KOPT-K1 (cell line): Measurements from ENCODE around the gene ZNF785.
"Not testable (repeated sequence)": the region's sequence is repeated elsewhere in the genome, so short reads cannot be mapped to it uniquely, and the experiment has no call there.

Experiments
- H3K27ac ChIP-seq: fragments of 200-600 bp; sonication (generic); 2 replicates; pipeline ENCODE4 v1.5.1; 2016; ENCODE audit warnings: antibody characterized with exemption, mild to moderate bottlenecking, low read depth, low read length; ENCODE audit not compliant: poor library complexity, severe bottlenecking
- H3K36me3 ChIP-seq: fragments of 200-600 bp; sonication (generic); 2 replicates; pipeline ENCODE4 v1.5.1; 2017; ENCODE audit warnings: antibody characterized with exemption, mild to moderate bottlenecking, low read length, moderate library complexity; ENCODE audit not compliant: insufficient read depth
- H3K9me3 ChIP-seq: fragments of 200-600 bp; sonication (generic); 2 replicates; pipeline ENCODE4 v1.5.1; 2017; ENCODE audit warnings: antibody characterized with exemption, low read length, mild to moderate bottlenecking; ENCODE audit not compliant: insufficient read depth, poor library complexity, severe bottlenecking

ZNF785 gene

DNA sequence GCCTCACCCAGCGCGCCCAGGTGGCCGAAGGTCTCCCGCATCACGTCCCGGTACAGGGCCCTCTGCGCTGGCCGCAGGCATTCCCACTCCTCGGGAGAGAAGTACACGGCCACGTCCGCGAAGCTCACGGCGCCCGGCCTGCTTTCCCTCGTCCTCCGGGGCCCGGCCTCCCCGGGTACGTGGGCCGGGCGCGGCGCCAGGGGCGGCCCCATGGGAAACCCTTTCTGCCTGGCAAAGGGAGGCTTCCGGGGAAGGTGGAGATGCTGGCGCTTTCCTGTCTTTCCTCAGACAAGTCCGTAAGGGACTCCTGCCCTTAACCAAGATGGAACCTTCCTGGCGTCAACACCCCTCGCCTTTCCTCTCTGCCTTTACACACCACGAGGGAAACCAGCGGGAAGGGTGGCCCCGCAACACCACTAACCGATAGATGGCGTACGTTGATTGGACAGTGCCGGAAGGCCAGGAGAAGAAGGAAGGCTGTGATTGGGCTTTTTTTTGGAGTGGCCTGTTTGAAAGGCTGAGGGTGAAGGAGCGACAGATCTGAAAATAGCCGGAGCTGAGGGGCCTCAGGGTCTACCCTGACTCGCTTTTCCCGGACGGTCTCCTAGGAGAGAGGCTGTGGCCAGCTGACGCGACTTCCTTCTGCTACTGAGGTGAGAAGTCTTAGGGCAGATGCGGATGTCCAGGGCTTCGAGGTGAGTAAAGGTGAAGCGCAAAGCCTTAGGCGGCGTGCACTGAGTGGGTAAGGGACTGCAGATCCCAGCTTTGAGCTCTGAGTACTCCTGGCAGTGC lies at the start of gene ZNF785:
TSS of gene ZNF785 (minus strand) at position 298 of the 792 bp plus-strand sequence. CDS start at position 212, 86 bp downstream.
- no peaks in the 10 kb centered on the region for H3K9me3 ChIP-seq
- H3K27ac ChIP-seq, result peak within 1 kb of the TSS; percentile 88
- H3K36me3 ChIP-seq, result peaks cover 47% of the 10 kb centered on the region

DNA sequence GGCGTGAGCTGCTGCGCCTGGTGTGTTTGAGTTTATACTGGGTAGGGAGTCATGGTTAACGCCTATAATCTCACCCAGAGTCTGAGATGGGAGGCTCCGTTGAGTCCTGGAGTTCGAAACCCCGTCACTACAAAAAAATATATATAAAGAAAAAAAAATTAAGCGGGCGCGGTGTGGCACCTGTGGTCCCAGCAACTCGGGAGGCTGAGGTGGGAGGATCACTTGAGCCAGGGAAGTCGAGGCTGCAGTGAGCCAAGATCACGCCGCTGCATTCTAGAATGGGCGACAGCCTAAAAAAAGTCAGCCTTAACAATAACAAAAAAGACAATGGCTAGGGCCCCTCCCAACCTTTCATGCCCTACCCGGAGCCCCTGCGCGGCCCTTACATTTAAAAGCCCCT lies 48.0 kb upstream of the ZNF785 start:
- Histone ChIP-seq H3K27ac (peak overlapping the region; percentile 83), H3K9me3 (no peaks in the 10 kb centered on the region), H3K36me3 (no peaks in the 10 kb centered on the region)

DNA sequence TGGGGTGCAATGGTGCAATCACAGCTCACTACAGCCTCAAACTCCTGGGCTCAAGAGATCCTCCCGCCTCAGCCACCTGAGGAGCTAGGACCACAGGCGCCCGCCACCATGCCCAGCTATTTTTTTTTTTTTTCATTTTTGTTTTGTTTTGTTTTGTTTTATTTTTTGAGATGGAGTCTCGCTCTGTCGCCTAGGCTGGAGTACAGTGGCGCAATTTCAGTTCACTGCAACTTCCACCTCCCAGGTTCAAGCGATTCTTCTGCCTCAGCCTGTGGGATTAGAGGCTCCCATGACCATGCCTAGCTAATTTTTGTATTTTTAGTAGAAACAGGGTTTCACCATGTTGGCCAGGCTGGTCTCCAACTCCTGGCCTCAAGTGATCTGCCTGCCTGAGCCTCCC lies 47.0 kb upstream of the ZNF785 start:
- H3K36me3 ChIP-seq, H3K27ac ChIP-seq, H3K9me3 ChIP-seq: not testable (repeated sequence)

DNA sequence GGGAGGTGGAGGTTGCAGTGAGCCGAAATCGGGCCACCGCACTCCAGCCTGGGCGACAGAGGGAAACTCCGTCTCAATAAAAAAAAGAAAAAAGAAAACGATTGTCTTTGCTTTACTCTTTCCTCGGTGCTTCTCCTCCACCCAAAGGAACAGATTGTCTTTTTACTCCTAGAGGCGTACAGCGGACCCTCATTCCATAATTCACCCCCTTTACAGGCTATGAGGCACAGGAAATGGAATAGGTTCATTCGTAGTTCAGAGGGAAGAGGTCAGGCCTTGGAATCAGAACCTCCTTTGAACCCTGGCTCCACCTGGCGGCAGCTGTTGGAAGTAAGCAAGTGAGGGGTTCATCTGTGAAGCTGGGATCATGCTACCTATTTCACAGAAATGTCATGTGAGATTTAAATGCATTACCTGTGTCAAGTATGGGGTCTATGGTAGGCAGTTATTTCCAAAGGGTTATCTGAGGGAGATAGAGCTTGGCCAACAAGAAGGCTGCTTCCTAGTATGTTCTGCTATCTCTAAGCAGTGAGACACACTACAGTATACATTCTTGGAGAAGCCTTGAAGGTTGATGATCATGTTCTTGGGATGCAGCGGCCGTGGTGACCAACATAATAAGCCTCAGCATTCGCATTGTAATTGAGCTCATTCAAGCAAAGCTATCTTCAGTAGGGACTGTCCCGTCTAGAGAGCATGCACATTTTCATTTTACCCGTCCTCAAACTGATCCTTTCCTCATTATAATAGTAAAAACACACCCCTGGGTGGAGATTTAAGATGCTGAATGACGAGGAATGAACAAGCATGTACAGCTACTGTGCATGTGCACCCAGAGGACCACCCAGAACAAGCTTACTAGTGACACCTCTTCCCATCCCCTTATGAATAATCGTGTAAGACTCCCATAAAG lies 43.4 kb upstream of the ZNF785 start:
- H3K9me3 ChIP-seq, result peaks cover 5% of the 10 kb centered on the region
- H3K36me3 ChIP-seq, result no peaks in the 10 kb centered on the region
- no peak overlapping the region for H3K27ac ChIP-seq

DNA sequence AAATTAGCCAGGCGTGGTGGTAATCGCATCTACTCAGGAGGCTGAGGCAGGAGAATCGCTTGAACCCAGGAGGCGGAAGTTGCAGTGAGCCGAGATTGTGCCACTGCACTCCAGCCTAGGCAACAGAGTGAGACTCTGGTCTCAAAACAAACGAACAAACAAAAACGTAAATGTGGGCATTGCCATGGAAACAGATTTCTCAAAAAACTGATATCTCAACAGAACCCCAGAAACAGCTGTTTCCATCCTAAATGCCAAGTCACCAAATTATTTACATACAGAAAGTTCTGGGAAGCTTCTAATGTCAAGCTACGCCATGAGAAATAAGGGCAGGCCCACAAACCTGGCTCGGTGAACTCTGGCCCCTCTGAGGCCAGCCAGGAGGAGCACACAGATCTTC lies 40.7 kb upstream of the ZNF785 start:
- Histone ChIP-seq H3K36me3 (no peaks in the 10 kb centered on the region), H3K27ac (no peak overlapping the region), H3K9me3 (peaks cover 11% of the 10 kb centered on the region)

DNA sequence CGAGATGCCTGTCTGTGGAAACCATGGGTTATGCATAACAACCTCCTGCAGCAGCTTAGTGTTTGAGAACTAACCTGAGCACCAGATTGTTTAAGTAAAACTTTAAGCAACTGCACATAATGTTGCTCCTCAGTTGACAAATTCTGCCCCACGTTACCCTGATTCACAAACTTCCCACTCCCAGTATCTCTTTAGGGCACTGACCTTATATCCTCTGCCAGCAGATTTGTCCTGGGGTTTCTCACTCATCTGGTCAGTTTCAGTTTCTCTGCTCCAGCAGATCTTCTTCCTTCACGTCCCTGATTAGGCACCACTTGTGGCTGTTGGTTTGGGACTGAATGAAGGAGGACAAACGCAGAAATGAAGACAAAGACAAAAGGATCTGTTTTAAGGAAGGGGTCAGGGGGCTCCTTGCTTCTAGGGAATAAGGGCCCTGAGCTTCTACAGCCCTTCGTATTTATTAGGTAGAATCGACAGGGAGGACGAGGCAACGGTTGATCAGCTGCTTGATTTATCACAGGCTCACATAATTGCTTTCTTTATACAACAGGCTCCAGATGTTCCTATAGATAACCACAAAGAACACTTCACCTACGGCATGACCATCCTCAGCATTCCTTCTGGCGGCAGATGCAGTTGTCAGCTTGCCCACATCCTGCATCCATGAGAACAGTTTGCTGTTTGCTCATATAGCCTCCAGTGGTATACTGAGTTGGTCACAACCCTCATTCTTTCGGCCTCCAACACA lies 38.2 kb upstream of the ZNF785 start:
- H3K9me3 ChIP-seq, result peaks cover 17% of the 10 kb centered on the region
- H3K27ac ChIP-seq, result no peak overlapping the region
- no peaks in the 10 kb centered on the region for H3K36me3 ChIP-seq

DNA sequence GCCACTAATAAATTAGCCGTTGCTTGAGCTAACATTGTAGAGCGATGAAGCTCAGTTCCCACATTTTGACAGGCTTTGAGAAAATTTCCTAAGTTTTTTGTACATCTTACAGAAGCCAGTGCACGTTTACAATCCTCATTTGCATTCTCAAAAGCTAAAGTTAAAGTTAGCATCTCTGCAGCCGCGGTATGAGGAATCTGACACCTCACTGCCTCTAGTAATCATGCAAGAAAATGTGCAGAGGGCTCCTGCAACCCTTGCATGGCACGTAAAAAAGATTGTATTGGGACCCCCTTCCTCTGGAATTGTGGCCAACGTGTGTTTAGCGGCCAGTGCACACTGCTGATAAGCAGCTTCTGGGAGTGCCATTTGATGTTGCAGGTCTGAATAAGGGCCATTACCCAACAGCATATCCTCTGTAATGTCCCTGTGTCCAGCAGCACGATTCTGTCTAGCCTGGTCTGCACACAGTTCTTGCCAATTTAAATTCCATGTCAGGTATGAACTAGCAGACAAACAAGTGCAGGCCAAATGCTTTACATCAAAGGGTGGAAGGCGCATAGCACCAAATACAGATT lies 37.0 kb upstream of the ZNF785 start:
- Histone ChIP-seq H3K36me3 (no peaks in the 10 kb centered on the region), H3K27ac (no peak overlapping the region), H3K9me3 (peaks cover 24% of the 10 kb centered on the region)

DNA sequence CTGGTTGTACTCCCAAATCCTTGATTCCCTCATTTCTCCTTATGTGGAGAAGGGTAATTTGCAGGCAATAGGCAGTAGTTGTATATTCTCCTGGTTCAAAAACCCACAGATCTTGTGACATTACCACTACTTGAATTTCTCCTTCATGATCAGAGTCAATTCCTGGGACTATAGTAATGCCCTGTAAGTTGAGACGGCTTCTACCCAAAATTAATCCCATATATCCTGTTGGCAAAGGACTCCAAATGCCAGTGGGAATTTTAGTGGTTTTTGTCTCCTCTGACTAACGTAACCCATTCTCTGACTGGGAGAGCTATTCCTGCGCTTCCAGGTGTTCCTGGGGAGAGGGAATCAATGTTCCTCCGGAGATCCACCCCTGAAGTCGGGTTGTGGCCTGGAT lies 36.3 kb upstream of the ZNF785 start:
- Histone ChIP-seq H3K27ac (no peak overlapping the region), H3K36me3 (no peaks in the 10 kb centered on the region), H3K9me3 (peaks cover 24% of the 10 kb centered on the region)

DNA sequence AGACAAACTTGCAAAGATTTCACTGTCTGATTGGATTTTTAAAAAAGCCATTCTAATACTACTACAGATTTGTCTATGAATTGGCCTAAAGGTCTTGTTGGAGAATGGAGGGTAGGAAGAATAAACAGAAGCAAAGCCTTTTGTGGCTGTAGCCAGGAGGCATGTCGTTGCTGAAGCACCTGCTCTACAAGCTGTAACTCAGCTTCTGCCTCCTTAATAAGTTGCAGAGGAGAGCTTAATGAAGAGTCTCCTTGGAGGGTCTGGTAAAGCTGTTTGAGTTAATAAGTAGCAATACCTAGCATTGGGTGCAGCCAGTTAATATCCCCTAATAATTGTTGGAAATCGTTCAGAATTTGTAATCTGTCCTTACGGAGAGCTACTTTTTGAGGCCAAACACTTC lies 34.7 kb upstream of the ZNF785 start:
- Histone ChIP-seq H3K9me3 (peaks cover 27% of the 10 kb centered on the region), H3K36me3 (no peaks in the 10 kb centered on the region), H3K27ac (no peak overlapping the region)

DNA sequence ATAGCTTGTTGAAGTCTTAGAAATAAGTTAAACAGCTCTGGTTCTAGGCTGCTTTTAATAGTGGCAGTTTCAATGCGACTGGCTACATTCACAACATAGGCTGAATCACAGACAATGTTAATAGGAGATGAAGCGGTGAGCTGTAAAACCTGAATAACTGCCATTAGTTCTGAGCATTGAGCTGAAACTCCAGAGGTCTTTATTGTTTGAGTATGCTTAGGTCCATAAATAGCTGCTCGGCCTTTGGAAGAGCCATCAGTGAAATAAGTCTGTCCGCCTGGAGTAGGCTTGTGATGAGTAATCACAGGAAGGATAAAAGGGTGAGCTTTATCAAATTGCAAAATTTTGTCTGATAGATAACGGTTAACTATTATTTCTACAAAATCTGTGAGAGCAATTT lies 34.1 kb upstream of the ZNF785 start:
- no peak overlapping the region for H3K27ac ChIP-seq
- peaks cover 27% of the 10 kb centered on the region for H3K9me3 ChIP-seq
- H3K36me3 ChIP-seq, result no peaks in the 10 kb centered on the region

DNA sequence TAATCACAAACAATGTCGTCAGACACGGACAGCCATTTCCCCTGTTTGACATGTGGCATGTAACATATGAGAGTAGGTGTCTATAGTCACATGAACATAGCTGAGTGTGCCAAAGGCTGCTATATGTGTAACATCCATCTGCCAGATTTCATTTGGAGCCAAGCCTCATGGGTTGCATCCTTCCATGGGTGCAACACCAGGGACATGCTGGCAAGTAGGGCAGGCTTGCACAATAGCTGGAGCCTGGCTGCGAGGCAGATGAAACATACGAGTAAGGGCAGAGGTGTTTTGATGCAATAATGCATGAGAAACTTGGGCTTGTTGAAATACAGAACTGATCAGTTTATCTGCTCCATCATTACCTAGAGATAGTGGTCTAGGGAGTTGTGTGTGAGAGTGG lies 33.7 kb upstream of the ZNF785 start:
- Histone ChIP-seq H3K27ac (no peak overlapping the region), H3K9me3 (peaks cover 26% of the 10 kb centered on the region), H3K36me3 (no peaks in the 10 kb centered on the region)

DNA sequence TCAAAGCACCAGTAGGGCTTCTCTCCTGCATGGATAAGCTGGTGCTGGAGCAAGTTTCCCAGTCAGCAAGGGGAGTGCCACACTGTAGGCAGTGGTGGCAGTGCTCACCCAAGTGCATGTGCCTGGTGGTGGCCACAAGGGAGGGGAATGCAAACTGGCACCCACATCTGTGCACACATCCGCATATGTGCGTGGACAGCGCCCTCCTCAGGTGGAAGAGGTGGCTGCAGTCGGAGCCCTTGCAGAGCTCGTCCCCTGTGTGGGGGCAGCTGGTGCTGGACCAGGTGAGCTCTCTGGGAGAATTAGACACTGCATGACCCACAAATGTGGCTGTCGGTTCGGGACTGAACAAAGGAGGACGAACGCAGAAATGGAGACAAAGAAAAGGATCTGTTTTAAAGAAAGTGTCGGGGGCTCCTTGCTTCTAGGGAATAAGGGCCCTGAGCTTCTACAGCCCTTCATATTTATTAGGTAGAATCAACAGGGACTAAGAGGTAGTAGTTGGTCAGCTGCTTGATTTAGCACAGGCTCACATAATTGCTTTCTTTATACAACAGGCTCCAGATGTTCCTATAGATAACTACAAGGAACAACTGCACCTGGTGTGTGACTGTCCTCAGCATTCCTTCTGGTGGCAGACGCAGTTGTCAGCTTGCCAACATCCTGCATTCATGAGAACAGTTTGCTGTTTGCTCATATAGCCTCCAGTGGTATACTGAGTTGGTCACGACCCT lies 30.0 kb upstream of the ZNF785 start:
- no peaks in the 10 kb centered on the region for H3K36me3 ChIP-seq
- H3K9me3 ChIP-seq, result peaks cover 17% of the 10 kb centered on the region
- H3K27ac ChIP-seq, result no peak overlapping the region

DNA sequence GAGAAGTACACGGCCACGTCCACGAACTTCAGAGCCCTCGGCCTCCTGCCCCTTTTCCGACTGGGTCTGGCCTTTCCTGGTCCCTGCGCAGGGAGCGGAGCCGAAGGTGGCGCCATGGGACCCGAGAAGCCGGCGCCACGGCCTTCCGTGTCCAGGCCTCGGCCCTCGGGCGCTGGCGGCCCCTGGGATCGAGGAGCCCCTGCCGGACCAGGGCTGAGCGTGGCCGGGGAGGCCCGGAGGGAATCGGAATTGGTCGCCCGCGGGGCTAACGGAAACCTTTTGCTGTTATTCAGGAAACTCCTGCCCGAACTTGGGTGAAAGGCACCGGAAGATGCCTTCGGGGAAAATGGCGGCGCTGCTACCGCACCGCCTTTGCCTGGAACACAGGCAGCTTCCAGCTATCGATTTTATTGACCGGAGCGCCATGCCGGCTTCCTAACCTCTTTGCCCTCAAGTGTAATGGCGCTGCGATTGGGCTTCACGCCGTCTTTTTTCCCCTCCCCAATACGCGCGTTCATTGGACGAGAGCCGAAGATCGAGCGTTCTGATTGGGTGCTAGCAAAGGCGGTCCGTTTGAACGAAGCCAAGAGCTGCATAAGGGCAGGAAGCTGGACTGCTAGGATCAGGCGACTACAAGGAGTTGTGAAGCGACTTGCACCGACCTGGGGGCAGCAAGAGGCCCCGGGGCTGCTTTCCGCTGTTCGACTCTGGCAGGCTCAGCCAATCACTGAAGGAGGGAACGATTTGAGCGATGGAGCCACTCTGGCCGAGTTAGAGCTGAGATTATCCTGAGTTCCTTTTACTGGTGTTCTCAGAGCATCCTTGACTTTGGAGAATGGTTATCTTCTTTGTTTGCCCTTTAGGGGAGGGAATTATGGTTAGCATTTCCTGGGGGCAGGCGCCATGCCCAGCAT lies 24.7 kb upstream of the ZNF785 start, which contains the start of gene ZNF689:
TSS of gene ZNF689 (minus strand) at position 464 of the 914 bp plus-strand sequence. CDS start at position 116, 348 bp downstream.
- H3K27ac ChIP-seq, result peak within 1 kb of the TSS; percentile 94
- no peaks in the 10 kb centered on the region for H3K9me3 ChIP-seq
- peaks cover 34% of the 10 kb centered on the region for H3K36me3 ChIP-seq
